ENCODE data around the gene SOAT1. TPM values are rescaled to one million over a fixed set of nuclear protein-coding genes. Genes with fewer than 3 reads are reported as not detected.

Gene SOAT1
- total RNA-seq, 1 donor: 67.5 TPM

DNA sequence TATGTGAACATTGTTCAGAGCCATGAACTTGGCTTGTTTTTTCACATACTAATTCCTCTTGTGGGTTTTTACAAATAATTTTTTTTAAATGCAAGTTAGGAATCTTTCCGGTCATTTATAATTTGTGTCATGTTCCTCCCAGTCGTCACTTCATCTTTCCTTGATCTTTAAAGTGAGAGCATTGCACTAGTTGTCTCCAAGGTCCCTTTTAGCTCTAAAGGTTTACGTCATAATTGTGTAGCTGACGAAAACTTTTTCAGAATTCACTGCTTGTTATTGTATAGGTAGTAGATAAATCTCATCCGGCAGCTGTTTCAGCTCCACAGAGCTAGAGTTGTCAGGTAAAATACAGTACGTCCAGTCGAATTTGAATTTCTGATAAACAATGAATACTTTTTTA lies 33.6 kb downstream of the SOAT1 start:
- H3K4me3 ChIP-seq (ENCODE audit: low read depth, low read length): no peak overlapping the region
- no peak for DNase-seq (ENCODE audit: low read depth)
- TF ChIP-seq, protein P1, sequence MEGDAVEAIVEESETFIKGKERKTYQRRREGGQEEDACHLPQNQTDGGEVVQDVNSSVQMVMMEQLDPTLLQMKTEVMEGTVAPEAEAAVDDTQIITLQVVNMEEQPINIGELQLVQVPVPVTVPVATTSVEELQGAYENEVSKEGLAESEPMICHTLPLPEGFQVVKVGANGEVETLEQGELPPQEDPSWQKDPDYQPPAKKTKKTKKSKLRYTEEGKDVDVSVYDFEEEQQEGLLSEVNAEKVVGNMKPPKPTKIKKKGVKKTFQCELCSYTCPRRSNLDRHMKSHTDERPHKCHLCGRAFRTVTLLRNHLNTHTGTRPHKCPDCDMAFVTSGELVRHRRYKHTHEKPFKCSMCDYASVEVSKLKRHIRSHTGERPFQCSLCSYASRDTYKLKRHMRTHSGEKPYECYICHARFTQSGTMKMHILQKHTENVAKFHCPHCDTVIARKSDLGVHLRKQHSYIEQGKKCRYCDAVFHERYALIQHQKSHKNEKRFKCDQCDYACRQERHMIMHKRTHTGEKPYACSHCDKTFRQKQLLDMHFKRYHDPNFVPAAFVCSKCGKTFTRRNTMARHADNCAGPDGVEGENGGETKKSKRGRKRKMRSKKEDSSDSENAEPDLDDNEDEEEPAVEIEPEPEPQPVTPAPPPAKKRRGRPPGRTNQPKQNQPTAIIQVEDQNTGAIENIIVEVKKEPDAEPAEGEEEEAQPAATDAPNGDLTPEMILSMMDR (IDR thresholded peaks at IDR 0.05; ENCODE audit: insufficient read depth, low read length): no peak

DNA sequence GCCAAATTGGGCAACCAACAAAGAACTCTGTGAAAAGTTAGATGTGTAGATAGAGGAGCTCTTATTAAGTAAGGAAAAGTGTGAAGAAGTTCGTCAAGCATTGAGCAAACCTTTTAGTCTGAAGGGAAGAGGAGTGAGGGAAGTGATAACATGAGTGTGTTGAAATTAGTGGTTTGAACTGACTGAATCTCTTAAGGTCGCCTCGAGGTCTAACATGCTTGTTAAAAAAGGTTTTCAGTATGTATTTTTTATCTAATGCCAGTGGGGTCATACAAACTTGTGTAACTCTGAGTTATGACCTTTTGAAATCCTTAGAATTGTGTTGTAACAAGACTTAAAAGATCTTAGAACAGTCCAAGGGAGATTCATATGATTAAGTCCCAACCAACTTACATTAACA lies 34.1 kb downstream of the SOAT1 start:
- no peak overlapping the region for H3K4me3 ChIP-seq (ENCODE audit: low read depth, low read length)
- DNase-seq (ENCODE audit: low read depth): no peak
- TF ChIP-seq, protein P1 (IDR thresholded peaks at IDR 0.05; ENCODE audit: insufficient read depth, low read length): no peak

DNA sequence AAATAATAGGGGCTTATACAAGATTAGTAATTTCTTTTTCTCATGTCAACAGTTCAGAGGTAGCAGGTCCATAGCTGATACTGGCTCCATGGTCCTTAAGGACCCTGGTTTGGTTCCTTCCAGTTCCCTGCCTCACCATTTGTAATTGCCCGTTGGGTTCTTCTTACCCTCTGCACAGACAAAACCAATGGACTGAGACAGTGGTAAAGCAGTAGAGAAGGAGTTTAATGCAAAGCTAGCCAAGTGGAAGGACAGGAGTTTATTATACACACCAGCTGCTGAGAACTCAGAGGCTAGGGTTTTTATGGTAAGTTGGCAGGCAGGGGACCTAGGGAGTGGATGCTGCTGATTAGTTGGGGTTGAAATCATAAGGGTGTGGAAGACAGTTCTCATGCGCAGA lies 36.3 kb downstream of the SOAT1 start:
- TF ChIP-seq, protein P1 (IDR thresholded peaks at IDR 0.05; ENCODE audit: insufficient read depth, low read length): no peak
- no peak overlapping the region for H3K4me3 ChIP-seq (ENCODE audit: low read depth, low read length)
- no peak for DNase-seq (ENCODE audit: low read depth)

DNA sequence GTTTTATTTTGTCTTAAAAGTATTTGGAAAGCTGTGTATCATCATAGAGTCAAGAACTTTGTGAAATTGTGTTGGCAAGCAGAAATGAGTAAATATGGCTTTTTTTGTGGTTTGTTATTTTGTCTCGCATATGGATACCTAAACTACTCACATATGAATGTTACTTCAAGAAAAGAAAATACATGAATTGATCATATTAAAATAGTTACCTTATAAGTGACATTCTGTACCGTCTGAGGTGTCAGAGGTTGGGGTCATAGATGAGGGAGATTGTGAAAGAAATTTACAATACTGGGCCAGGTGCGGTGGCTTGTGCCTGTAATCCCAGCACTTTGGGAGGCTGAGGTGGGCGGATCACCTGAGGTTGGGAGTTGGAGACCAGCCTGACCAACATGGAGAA lies 40.8 kb downstream of the SOAT1 start:
- DNase-seq (ENCODE audit: low read depth): no peak
- no peak overlapping the region for H3K4me3 ChIP-seq (ENCODE audit: low read depth, low read length)
- TF ChIP-seq, protein P1 (IDR thresholded peaks at IDR 0.05; ENCODE audit: insufficient read depth, low read length): no peak

DNA sequence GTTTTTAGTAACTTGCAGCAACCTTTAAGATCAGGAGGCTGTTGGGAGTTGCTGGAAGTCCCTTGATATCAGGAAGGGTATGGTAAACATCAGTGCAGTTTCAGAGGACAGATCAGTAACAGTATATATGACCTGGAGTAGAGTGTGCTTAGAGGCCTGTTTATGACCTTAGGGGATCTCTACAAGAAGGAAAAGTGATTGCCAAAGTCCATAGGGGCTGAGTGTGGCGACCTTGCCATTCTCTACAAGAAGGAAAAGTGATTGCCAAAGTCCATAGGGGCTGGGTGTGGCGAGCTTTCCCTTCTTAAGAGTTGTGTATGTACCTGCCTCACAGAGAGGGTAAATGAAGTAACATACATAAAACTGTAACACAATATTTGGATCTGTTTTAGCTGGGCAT lies 43.7 kb downstream of the SOAT1 start:
- DNase-seq (ENCODE audit: low read depth): no peak
- TF ChIP-seq, protein P1 (IDR thresholded peaks at IDR 0.05; ENCODE audit: insufficient read depth, low read length): no peak
- H3K4me3 ChIP-seq (ENCODE audit: low read depth, low read length): no peak overlapping the region

DNA sequence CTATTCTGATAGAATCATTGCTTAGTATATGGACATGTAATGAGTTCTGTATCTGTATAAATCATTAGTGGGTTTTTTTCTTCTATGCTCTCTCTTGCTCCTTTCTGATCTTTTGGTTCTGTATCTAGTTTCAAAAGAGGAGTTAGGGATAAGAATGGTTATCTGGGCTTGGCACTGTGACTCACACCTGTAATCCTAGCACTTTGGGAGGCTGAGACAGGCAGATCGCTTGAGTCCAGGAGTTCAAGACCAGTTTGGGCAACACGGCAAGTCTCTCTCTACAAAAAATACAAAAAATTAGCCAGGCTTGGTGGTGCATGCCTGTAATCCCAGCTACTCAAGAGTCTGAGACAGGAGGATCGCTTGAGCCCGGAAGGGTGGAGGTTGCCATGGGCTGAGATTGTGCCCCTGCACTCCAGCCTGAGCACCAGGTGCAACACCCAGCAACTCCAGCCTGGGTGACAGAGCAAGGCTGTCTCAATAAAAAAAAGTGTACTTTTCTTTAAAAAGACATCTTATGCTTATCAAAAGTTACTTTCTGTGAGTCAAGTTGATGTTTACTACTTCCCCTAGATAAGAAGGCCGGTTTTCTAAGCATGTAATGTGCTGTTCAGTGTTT lies 44.5 kb downstream of the SOAT1 start:
- no peak for DNase-seq (ENCODE audit: low read depth)
- no peak overlapping the region for H3K4me3 ChIP-seq (ENCODE audit: low read depth, low read length)
- TF ChIP-seq, protein P1 (IDR thresholded peaks at IDR 0.05; ENCODE audit: insufficient read depth, low read length): no peak

DNA sequence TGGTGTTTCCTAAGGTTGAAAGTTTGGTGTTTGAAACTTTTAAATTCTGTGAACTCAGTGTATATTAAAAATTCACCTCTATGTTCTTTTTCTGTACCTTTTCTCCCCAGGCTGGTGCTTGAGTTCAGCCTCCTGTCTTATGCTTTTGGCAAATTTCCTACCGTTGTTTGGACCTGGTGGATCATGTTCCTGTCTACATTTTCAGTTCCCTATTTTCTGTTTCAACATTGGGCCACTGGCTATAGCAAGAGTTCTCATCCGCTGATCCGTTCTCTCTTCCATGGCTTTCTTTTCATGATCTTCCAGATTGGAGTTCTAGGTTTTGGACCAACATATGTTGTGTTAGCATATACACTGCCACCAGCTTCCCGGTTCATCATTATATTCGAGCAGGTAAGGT lies 47.3 kb downstream of the SOAT1 start:
- no peak overlapping the region for H3K4me3 ChIP-seq (ENCODE audit: low read depth, low read length)
- no peak for DNase-seq (ENCODE audit: low read depth)
- TF ChIP-seq, protein P1 (IDR thresholded peaks at IDR 0.05; ENCODE audit: insufficient read depth, low read length): no peak
